Right lobe of liver (tissue), 6 donors: ENCODE measurements around the gene PDZK1IP1. TPM values are rescaled to one million over a fixed set of nuclear protein-coding genes. Genes with fewer than 3 reads are reported as not detected.
A peak's percentile ranks its signal among the peaks of the same experiment; 100 is the strongest.

Experiments used
- ATAC-seq, 4 donors: fragments of 200-7000 bp; cut with Tn5 transposase; one replicate each; pipeline ENCODE4 v1.9.1; 2020; ENCODE audit warnings: mild to moderate bottlenecking in 4 of 4, moderate library complexity in 4 of 4
- DNase-seq, 3 donors: peaks; one replicate each; pipeline ENCODE4 v3.0.0-alpha.2; 2020
- H3K27ac ChIP-seq, 3 donors: fragments of 200-600 bp; one replicate each; pipeline ENCODE4 v1.8.0; 2022
- H3K27me3 ChIP-seq, 2 donors: fragments of 200-600 bp; one replicate each; pipeline ENCODE4 v1.8.0; 2022
- H3K36me3 ChIP-seq, 4 donors: fragments of 200-600 bp; sonication (generic) in 1 of 4; one replicate each; pipeline versions ENCODE4 v1.5.1 to v1.8.0; 2017 to 2022; ENCODE audit warnings: control low read depth in 1 of 4
- H3K4me1 ChIP-seq, 4 donors: fragments of 200-600 bp; sonication (generic) in 1 of 4; one replicate each; pipeline versions ENCODE4 v1.5.1 to v1.8.0; 2017 to 2022; ENCODE audit warnings: control low read depth in 1 of 4
- H3K4me3 ChIP-seq, 3 donors: fragments of 200-600 bp; one replicate each; pipeline ENCODE4 v1.8.0; 2022
- H3K9me3 ChIP-seq, 4 donors: fragments of 200-600 bp; sonication (generic) in 1 of 4; one replicate each; pipeline versions ENCODE4 v1.5.1 to v1.8.0; 2017 to 2022; ENCODE audit warnings: control low read depth in 1 of 4
- POLR2A ChIP-seq: fragments of 450-650 bp; IDR thresholded peaks from one replicate; pipeline ENCODE4 v1.6.1; 2017; ENCODE audit warnings: antibody characterized with exemption, mild to moderate bottlenecking
- WGBS: methylation state at CpG from one replicate; pipeline ENCODE4 v1.1.6; 2018; ENCODE audit warnings: low coverage, low lambda C conversion rate; ENCODE audit not compliant: insufficient coverage; ENCODE audit errors: missing lambda C conversion rate; 5-methylcytosine and 5-hydroxymethylcytosine counted together
- intact Hi-C, 2 donors: fragments of 100-400 bp; cut with DNase I; formaldehyde crosslinking; loops; one replicate each; pipeline versions ENCODE4 v1.11.2 to v1.14.1; 2022
- total RNA-seq, 6 experiments: library from RNA; depleted of rRNA in 2 of 6; stranded (reverse); fragments of >200 nt in 2 of 6; fragmentation: NEBNext Ultra II Directional in 3 of 6; extraction: Animal tissue kit (Norgen Biotek cat#: 25700) in 3 of 6; gene quantifications; one replicate each; pipeline versions ENCODE4 v1.1.0 to v1.2.4, GENCODE V29; 2016 to 2023
- TF ChIP-seq, protein P1 (sequence below), 4 donors: fragments of 200-600 bp in 3 of 4; fragments of 450-650 bp in 1 of 4; IDR thresholded peaks; one replicate each; pipeline versions ENCODE4 v1.5.1 to v1.8.0; 2016 to 2022; ENCODE audit warnings: antibody characterized with exemption in 4 of 4, mild to moderate bottlenecking in 2 of 4
- donor health status: DM: no; HTN: yes; CAD: no.
- donor health status: DM: no; HTN: no; CAD: no.
- donor health status: DM: no; HTN: no; CAD: no.
- donor health status: DM: no; HTN: yes; CAD: no.
- donor health status: DM: no; HTN: yes; CAD: no.

PDZK1IP1 gene
- total RNA-seq, 6 experiments from 2014 or later = 0.24 to 44.3 (median 5.4) TPM

- intact Hi-C loops = no loop called here
- Histone ChIP-seq H3K27me3 (peaks cover 0 to 17% of the 10 kb centered on the region in 2 donors), H3K36me3 (no peaks in the 10 kb centered on the region), H3K4me3 (no peak overlapping the region), H3K4me1 (peaks cover 0 to 7% (median 2%) of the 10 kb centered on the region in 4 donors), H3K9me3 (no peaks in the 10 kb centered on the region), H3K27ac (no peak overlapping the region)
- ATAC-seq (no peak), DNase-seq (no peak)
- 32% methylated on average over 4 of the region's 9 CpGs for WGBS
- TF ChIP-seq, protein P1, sequence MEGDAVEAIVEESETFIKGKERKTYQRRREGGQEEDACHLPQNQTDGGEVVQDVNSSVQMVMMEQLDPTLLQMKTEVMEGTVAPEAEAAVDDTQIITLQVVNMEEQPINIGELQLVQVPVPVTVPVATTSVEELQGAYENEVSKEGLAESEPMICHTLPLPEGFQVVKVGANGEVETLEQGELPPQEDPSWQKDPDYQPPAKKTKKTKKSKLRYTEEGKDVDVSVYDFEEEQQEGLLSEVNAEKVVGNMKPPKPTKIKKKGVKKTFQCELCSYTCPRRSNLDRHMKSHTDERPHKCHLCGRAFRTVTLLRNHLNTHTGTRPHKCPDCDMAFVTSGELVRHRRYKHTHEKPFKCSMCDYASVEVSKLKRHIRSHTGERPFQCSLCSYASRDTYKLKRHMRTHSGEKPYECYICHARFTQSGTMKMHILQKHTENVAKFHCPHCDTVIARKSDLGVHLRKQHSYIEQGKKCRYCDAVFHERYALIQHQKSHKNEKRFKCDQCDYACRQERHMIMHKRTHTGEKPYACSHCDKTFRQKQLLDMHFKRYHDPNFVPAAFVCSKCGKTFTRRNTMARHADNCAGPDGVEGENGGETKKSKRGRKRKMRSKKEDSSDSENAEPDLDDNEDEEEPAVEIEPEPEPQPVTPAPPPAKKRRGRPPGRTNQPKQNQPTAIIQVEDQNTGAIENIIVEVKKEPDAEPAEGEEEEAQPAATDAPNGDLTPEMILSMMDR (IDR thresholded peaks at IDR 0.05) = no peak
- no peak for TF ChIP-seq POLR2A
These were observed 34.3 kb upstream of the PDZK1IP1 start for GRCh38 chr1:47223921-47224675.

- 43% methylated on average over 4 of the region's 10 CpGs for WGBS
- H3K27ac ChIP-seq = no peak overlapping the region
- DNase-seq (no peak), ATAC-seq (no peak)
- no peaks in the 10 kb centered on the region for H3K36me3 ChIP-seq
- H3K9me3 ChIP-seq = no peaks in the 10 kb centered on the region
- intact Hi-C loops = no loop called here
- no peak for TF ChIP-seq POLR2A
- TF ChIP-seq, protein P1 (IDR thresholded peaks at IDR 0.05) = no peak
- H3K27me3 ChIP-seq = peaks cover 0 to 12% of the 10 kb centered on the region in 2 donors
- H3K4me3 ChIP-seq = no peak overlapping the region
- peaks cover 0 to 7% (median 2%) of the 10 kb centered on the region in 4 donors for H3K4me1 ChIP-seq
These were observed 33.5 kb upstream of the PDZK1IP1 start for GRCh38 chr1:47223174-47223920.

DNA sequence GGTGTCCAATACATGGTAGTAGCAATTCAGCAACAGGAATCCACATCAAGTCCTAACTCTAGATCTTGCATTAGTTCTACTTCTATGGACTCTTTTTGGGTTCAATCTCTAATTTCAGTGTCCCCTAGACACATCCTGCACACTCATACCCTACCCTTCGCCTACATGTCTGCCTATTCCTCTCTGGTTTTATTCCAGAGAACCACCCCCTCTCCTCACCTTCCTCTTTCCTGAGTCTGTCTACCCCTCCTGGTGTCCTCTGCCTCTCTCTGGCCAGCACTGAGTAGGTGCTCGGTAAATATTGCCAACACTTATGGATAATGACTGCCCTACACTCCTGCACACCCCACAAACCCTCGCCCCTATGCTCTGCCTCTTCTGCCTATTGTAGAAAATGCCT, 32.6 kb upstream of the PDZK1IP1 start:
- intact Hi-C loops = no loop called here

GRCh38 chr1:47219590-47220220, 29.9 kb upstream of the PDZK1IP1 start:
- H3K9me3 ChIP-seq = no peaks in the 10 kb centered on the region
- intact Hi-C loops = no loop called here
- no peaks in the 10 kb centered on the region for H3K36me3 ChIP-seq
- H3K27me3 ChIP-seq = peaks cover 0 to 2% of the 10 kb centered on the region in 2 donors
- H3K4me3 ChIP-seq = no peak overlapping the region
- TF ChIP-seq, protein P1 (IDR thresholded peaks at IDR 0.05) = no peak
- TF ChIP-seq POLR2A = no peak
- H3K4me1 ChIP-seq = peaks cover 0 to under 1% (median 0%) of the 10 kb centered on the region in 4 donors
- no peak overlapping the region for H3K27ac ChIP-seq
- peak in 1 of 4 donors; percentile 6 for ATAC-seq
- no peak for DNase-seq
- 100% methylated on average over 4 of the region's 29 CpGs for WGBS

More for the DNA sequence above, 32.6 kb upstream of the PDZK1IP1 start:
- Histone ChIP-seq H3K27me3 (peaks cover 0 to 9% of the 10 kb centered on the region in 2 donors), H3K27ac (no peak overlapping the region), H3K4me3 (no peak overlapping the region), H3K36me3 (no peaks in the 10 kb centered on the region), H3K4me1 (peaks cover 0 to 7% (median 2%) of the 10 kb centered on the region in 4 donors), H3K9me3 (no peaks in the 10 kb centered on the region)
- DNase-seq = no peak
- 78% methylated on average over 3 of the region's 3 CpGs for WGBS
- TF ChIP-seq POLR2A = no peak
- TF ChIP-seq, protein P1 (IDR thresholded peaks at IDR 0.05) = no peak
- ATAC-seq = no peak
